ENCODE measurements around the gene TICAM1.

GRCh38 chr19:4807188-4807587 is 24.3 kb downstream of the TICAM1 start:
- TF ChIP-seq POLR2A (IDR thresholded peaks at IDR 0.05) (no peak), EP300 (IDR thresholded peaks at IDR 0.05) (no peak)

Data from suprapubic skin (tissue), 2 donors.